GM12873 (cell line): Measurements from ENCODE around the gene SPTBN1.

Source experiments
- CTCF ChIP-seq: IDR thresholded peaks from 2 replicates; pipeline ENCODE4 v1.5.1; 2012; ENCODE audit warnings: low read depth, mild to moderate bottlenecking, moderate library complexity, low read length, control low read depth; ENCODE audit not compliant: insufficient read depth; ENCODE audit errors: missing control alignments

The SPTBN1 gene

GRCh38 chr2:54549917-54550518, 93.9 kb downstream of the SPTBN1 start:
- TF ChIP-seq CTCF, result no peak

- TF ChIP-seq CTCF, result no peak
Measured at GRCh38 chr2:54550547-54550946, 94.4 kb downstream of the SPTBN1 start.

GRCh38 chr2:54551123-54551756, 95.1 kb downstream of the SPTBN1 start:
- no peak for TF ChIP-seq CTCF

GRCh38 chr2:54553075-54553474, 96.9 kb downstream of the SPTBN1 start:
- TF ChIP-seq CTCF, result no peak

GRCh38 chr2:54553775-54554174, 97.6 kb downstream of the SPTBN1 start:
- TF ChIP-seq CTCF, result no peak

- no peak for TF ChIP-seq CTCF
Measured at GRCh38 chr2:54555318-54555837, 99.3 kb downstream of the SPTBN1 start.

- no peak for TF ChIP-seq CTCF
Measured at GRCh38 chr2:54556621-54557121, 100.5 kb downstream of the SPTBN1 start.
